ENCODE results near the gene AGAP3.

Gene AGAP3

GRCh38 chr7:151061213-151062110, 24.8 kb upstream of the AGAP3 start:
- Histone ChIP-seq H2AK5ac (ENCODE audit: low read length) (peak overlapping the region; percentile 2), H4K8ac (ENCODE audit: low read depth, low read length) (no peak overlapping the region), H4K91ac (ENCODE audit: low read depth, low read length) (peak overlapping the region; percentile 70), H3K4me3 (ENCODE audit: low read depth, low read length) (no peak overlapping the region), H3K14ac (ENCODE audit: low read length) (peak overlapping the region; percentile 29), H3K27ac (ENCODE audit: low read depth, low read length) (peak overlapping the region; percentile 84), H2BK12ac (ENCODE audit: low read length) (peak overlapping the region; percentile 44), H3K18ac (ENCODE audit: low read length) (peak overlapping the region; percentile 17), H3K23ac (ENCODE audit: low read length) (peak overlapping the region; percentile 62), H4K12ac (ENCODE audit: low read depth, low read length) (peak overlapping the region; percentile 28), H3K36me3 (ENCODE audit: control insufficient read depth in 1 of 2, insufficient read depth in 2 of 2, low read length in 2 of 2) (peaks cover 28 to 31% of the 10 kb centered on the region in 2 experiments), H2BK5ac (ENCODE audit: low read depth, low read length, poor library complexity) (peak overlapping the region; percentile 4), H3K9me3 (ENCODE audit: insufficient read depth, low read depth, low read length) (no peaks in the 10 kb centered on the region), H3K4me1 (ENCODE audit: control insufficient read depth in 1 of 2, insufficient read depth in 2 of 2, low read length in 2 of 2) (peaks cover 48 to 51% of the 10 kb centered on the region in 2 experiments), H3K79me1 (ENCODE audit: low read length) (peaks cover 47% of the 10 kb centered on the region), H3K4ac (ENCODE audit: low read depth, low read length) (peak overlapping the region; percentile 66), H3K79me2 (ENCODE audit: control insufficient read depth, insufficient read depth, low read length, poor library complexity) (peaks cover 26% of the 10 kb centered on the region), H3K27me3 (ENCODE audit: insufficient read depth, low read length) (no peaks in the 10 kb centered on the region), H2BK120ac (ENCODE audit: insufficient read depth, low read length, poor library complexity) (no peak overlapping the region), H2AFZ (ENCODE audit: insufficient read depth, low read length, poor library complexity) (peak overlapping the region; percentile 10), H3K9ac (ENCODE audit: low read length) (peak overlapping the region; percentile 30), H3K4me2 (ENCODE audit: low read length) (peak overlapping the region; percentile 95)
- WGBS (ENCODE audit: extremely low coverage, insufficient coverage, insufficient read length), result no CpG with 5 or more reads among the region's 33 CpGs
- no peak for DNase-seq

DNA sequence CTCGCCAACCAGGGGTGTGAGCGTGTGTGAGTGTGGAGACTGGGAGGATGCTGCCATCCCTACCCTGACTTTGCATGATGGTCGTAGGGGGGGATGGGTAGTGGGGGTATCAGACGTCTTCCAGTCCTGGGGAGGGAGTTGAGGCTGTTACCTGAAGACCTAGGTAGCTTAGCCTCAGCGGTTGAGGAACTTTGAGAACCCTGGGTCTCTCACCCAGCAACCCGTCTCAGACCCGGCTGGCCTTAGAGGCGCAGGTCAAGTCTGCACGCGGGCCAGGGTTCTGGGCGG, 24.2 kb upstream of the AGAP3 start:
- no peak overlapping the region for H4K12ac ChIP-seq (ENCODE audit: low read depth, low read length)
- peaks cover 42 to 45% of the 10 kb centered on the region in 2 experiments for H3K4me1 ChIP-seq (ENCODE audit: control insufficient read depth in 1 of 2, insufficient read depth in 2 of 2, low read length in 2 of 2)
- H3K9ac ChIP-seq (ENCODE audit: low read length), result peak overlapping the region; percentile 30
- H3K36me3 ChIP-seq (ENCODE audit: control insufficient read depth in 1 of 2, insufficient read depth in 2 of 2, low read length in 2 of 2), result peaks cover 33 to 36% of the 10 kb centered on the region in 2 experiments
- peak overlapping the region; percentile 95 for H3K4me2 ChIP-seq (ENCODE audit: low read length)
- no peak overlapping the region for H4K8ac ChIP-seq (ENCODE audit: low read depth, low read length)
- peak overlapping the region; percentile 62 for H3K23ac ChIP-seq (ENCODE audit: low read length)
- no peak overlapping the region for H2AFZ ChIP-seq (ENCODE audit: insufficient read depth, low read length, poor library complexity)
- peak overlapping the region; percentile 22 for H3K4ac ChIP-seq (ENCODE audit: low read depth, low read length)
- no peak overlapping the region for H2BK120ac ChIP-seq (ENCODE audit: insufficient read depth, low read length, poor library complexity)
- H3K14ac ChIP-seq (ENCODE audit: low read length), result peak overlapping the region; percentile 29
- H2AK5ac ChIP-seq (ENCODE audit: low read length), result no peak overlapping the region
- H3K9me3 ChIP-seq (ENCODE audit: insufficient read depth, low read depth, low read length), result no peaks in the 10 kb centered on the region
- H3K27ac ChIP-seq (ENCODE audit: low read depth, low read length), result peak overlapping the region; percentile 84
- H3K79me1 ChIP-seq (ENCODE audit: low read length), result peaks cover 45% of the 10 kb centered on the region
- no peak for DNase-seq
- no peak overlapping the region for H3K4me3 ChIP-seq (ENCODE audit: low read depth, low read length)
- peak overlapping the region; percentile 70 for H4K91ac ChIP-seq (ENCODE audit: low read depth, low read length)
- H3K79me2 ChIP-seq (ENCODE audit: control insufficient read depth, insufficient read depth, low read length, poor library complexity), result peaks cover 26% of the 10 kb centered on the region
- peak overlapping the region; percentile 17 for H3K18ac ChIP-seq (ENCODE audit: low read length)
- no peaks in the 10 kb centered on the region for H3K27me3 ChIP-seq (ENCODE audit: insufficient read depth, low read length)
- no CpG with 5 or more reads among the region's 11 CpGs for WGBS (ENCODE audit: extremely low coverage, insufficient coverage, insufficient read length)
- H2BK5ac ChIP-seq (ENCODE audit: low read depth, low read length, poor library complexity), result no peak overlapping the region
- peak overlapping the region; percentile 44 for H2BK12ac ChIP-seq (ENCODE audit: low read length)

GRCh38 chr7:151062399-151063211, 23.7 kb upstream of the AGAP3 start:
- H4K91ac ChIP-seq (ENCODE audit: low read depth, low read length), result peak overlapping the region; percentile 81
- no peaks in the 10 kb centered on the region for H3K9me3 ChIP-seq (ENCODE audit: insufficient read depth, low read depth, low read length)
- H2BK120ac ChIP-seq (ENCODE audit: insufficient read depth, low read length, poor library complexity), result peak overlapping the region; percentile 73
- peak overlapping the region; percentile 10 for H4K12ac ChIP-seq (ENCODE audit: low read depth, low read length)
- H3K4me2 ChIP-seq (ENCODE audit: low read length), result peak overlapping the region; percentile 57
- no peak overlapping the region for H3K23ac ChIP-seq (ENCODE audit: low read length)
- peak overlapping the region; percentile 7 for H3K4ac ChIP-seq (ENCODE audit: low read depth, low read length)
- H3K4me3 ChIP-seq (ENCODE audit: low read depth, low read length), result peak overlapping the region; percentile 5
- H3K79me2 ChIP-seq (ENCODE audit: control insufficient read depth, insufficient read depth, low read length, poor library complexity), result peaks cover 23% of the 10 kb centered on the region
- H2BK5ac ChIP-seq (ENCODE audit: low read depth, low read length, poor library complexity), result peak overlapping the region; percentile 11
- peaks cover 38% of the 10 kb centered on the region in 2 experiments for H3K36me3 ChIP-seq (ENCODE audit: control insufficient read depth in 1 of 2, insufficient read depth in 2 of 2, low read length in 2 of 2)
- H3K9ac ChIP-seq (ENCODE audit: low read length), result no peak overlapping the region
- H3K27ac ChIP-seq (ENCODE audit: low read depth, low read length), result peak overlapping the region; percentile 84
- H3K18ac ChIP-seq (ENCODE audit: low read length), result peak overlapping the region; percentile 53
- peak overlapping the region; percentile 69 for H3K14ac ChIP-seq (ENCODE audit: low read length)
- H4K8ac ChIP-seq (ENCODE audit: low read depth, low read length), result peak overlapping the region; percentile 33
- peaks cover 42 to 44% of the 10 kb centered on the region in 2 experiments for H3K4me1 ChIP-seq (ENCODE audit: control insufficient read depth in 1 of 2, insufficient read depth in 2 of 2, low read length in 2 of 2)
- peak; percentile 88 to 94 for DNase-seq
- WGBS (ENCODE audit: extremely low coverage, insufficient coverage, insufficient read length), result no CpG with 5 or more reads among the region's 43 CpGs
- no peak overlapping the region for H2BK12ac ChIP-seq (ENCODE audit: low read length)
- H2AFZ ChIP-seq (ENCODE audit: insufficient read depth, low read length, poor library complexity), result no peak overlapping the region
- H2AK5ac ChIP-seq (ENCODE audit: low read length), result peak overlapping the region; percentile 67
- peaks cover 43% of the 10 kb centered on the region for H3K79me1 ChIP-seq (ENCODE audit: low read length)
- H3K27me3 ChIP-seq (ENCODE audit: insufficient read depth, low read length), result no peaks in the 10 kb centered on the region

GRCh38 chr7:151063212-151063561, 23.1 kb upstream of the AGAP3 start:
- H2AFZ ChIP-seq (ENCODE audit: insufficient read depth, low read length, poor library complexity), result no peak overlapping the region
- no peak overlapping the region for H3K18ac ChIP-seq (ENCODE audit: low read length)
- H3K9me3 ChIP-seq (ENCODE audit: insufficient read depth, low read depth, low read length), result no peaks in the 10 kb centered on the region
- H2BK12ac ChIP-seq (ENCODE audit: low read length), result no peak overlapping the region
- no peak overlapping the region for H4K12ac ChIP-seq (ENCODE audit: low read depth, low read length)
- H3K4me1 ChIP-seq (ENCODE audit: control insufficient read depth in 1 of 2, insufficient read depth in 2 of 2, low read length in 2 of 2), result peaks cover 46 to 49% of the 10 kb centered on the region in 2 experiments
- H2AK5ac ChIP-seq (ENCODE audit: low read length), result no peak overlapping the region
- H2BK5ac ChIP-seq (ENCODE audit: low read depth, low read length, poor library complexity), result peak overlapping the region; percentile 36
- H3K79me1 ChIP-seq (ENCODE audit: low read length), result peaks cover 42% of the 10 kb centered on the region
- H3K4me3 ChIP-seq (ENCODE audit: low read depth, low read length), result no peak overlapping the region
- peak overlapping the region; percentile 65 for H3K27ac ChIP-seq (ENCODE audit: low read depth, low read length)
- H3K4ac ChIP-seq (ENCODE audit: low read depth, low read length), result no peak overlapping the region
- H3K4me2 ChIP-seq (ENCODE audit: low read length), result peak overlapping the region; percentile 51
- H3K9ac ChIP-seq (ENCODE audit: low read length), result no peak overlapping the region
- WGBS (ENCODE audit: extremely low coverage, insufficient coverage, insufficient read length), result no CpG with 5 or more reads among the region's 11 CpGs
- H3K79me2 ChIP-seq (ENCODE audit: control insufficient read depth, insufficient read depth, low read length, poor library complexity), result peaks cover 23% of the 10 kb centered on the region
- H2BK120ac ChIP-seq (ENCODE audit: insufficient read depth, low read length, poor library complexity), result no peak overlapping the region
- H4K91ac ChIP-seq (ENCODE audit: low read depth, low read length), result peak overlapping the region; percentile 32
- peak; percentile 88 to 92 for DNase-seq
- peaks cover 42 to 43% of the 10 kb centered on the region in 2 experiments for H3K36me3 ChIP-seq (ENCODE audit: control insufficient read depth in 1 of 2, insufficient read depth in 2 of 2, low read length in 2 of 2)
- no peak overlapping the region for H3K23ac ChIP-seq (ENCODE audit: low read length)
- H3K14ac ChIP-seq (ENCODE audit: low read length), result peak overlapping the region; percentile 32
- H4K8ac ChIP-seq (ENCODE audit: low read depth, low read length), result peak overlapping the region; percentile 9
- H3K27me3 ChIP-seq (ENCODE audit: insufficient read depth, low read length), result no peaks in the 10 kb centered on the region

Data from trophoblast cell (in vitro differentiated cells and primary cell).